EL (cell line): Measurements from ENCODE around the gene CFAP92.

Source experiments
- DNase-seq: peaks from one replicate; pipeline ENCODE4 v3.0.0-alpha.2; 2016

Gene CFAP92

DNA sequence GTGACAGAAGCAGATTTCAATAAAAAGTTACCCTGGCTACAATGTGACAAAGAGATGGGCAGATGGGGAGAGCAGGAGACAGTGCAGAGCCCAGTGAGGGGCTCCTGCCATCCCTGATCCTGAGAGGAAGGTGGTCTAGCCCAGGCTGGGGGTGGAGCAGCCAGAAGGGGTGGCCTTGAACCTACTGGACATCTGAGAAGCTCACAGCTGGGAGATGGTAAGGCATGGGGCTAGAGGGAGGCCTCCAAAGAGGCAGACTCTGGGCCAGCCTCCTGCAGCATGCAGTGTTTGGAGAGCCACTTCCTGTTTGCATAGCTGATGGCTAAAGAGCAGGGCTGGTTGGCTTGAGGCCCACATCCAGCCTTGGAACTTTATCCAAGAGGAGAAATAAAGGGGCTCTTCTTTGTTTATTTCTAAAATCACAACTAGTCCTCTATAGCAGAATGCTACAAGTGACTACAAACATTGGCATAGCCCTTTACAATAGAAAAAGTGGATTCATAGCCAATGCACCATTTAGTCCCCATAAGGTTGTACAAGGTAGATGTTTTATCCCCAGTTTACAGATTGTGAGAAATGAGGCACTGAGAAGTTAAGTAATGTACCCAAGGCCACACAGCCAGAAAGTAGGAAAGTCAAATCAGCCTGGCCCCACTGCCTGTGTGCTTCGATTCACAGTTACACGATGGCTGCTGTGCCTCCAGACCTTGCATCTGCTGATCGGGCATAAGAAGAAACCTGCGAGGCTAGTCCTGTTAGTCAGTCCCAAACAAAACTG lies 11.8 kb upstream of the CFAP92 start:
- DNase-seq, result peak; percentile 34

DNA sequence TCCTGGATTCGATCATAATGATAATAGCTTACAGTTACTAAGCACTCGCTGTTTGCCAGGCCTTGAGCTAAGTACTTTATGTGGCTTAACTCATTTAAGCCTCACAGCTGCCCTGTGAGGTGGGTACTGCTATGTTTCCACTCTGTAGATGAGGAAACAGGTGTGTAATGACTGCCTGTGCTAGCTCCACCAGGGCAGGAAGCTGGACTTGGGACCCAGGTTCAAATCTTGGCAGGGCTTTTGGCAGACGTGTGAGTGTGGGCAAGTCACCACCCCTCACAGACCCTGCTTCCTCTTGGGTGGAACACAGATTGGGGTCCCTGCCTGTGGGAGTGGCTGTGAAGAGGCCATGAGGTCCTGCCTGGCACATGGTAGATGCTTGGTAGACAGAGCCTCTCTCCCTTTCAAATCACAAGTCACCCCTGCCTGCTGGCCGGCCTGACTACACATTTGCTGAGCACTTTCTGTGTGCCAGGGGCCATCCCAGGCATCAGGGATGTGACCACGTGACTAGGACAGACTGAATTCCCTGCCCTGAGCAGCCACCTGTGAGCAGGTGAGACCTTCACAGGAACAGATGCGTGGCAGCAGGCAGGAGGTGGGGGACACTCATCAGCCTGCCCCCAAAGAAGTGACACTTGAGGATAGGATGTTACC lies 10.9 kb upstream of the CFAP92 start:
- no peak for DNase-seq

DNA sequence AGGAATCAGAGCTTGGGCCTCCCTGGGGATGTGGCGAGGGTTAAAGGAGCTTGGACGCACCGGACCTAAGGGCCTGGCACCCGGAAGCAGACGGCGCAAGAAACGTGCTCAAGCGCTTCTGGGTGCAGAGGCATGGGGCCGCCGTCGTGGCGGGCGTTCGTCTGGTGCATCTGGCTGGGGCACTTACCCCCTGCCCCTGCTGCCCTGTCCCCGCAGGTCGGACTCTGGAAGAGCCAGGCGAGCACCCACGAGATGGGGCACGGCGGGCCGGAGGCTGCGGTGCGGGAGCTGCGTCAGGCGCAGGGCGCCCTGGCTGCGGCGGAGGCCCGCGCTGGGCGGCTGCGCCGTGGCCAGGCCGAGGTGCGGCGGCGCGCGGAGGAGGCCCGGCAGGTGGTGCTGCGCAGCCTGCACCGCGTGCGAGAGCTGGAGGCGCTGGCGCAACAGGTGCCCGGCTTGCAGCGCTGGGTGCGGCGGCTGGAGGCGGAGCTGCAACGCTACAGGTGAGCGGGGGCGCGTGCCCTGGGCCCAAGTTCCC lies 9.8 kb upstream of the CFAP92 start:
- DNase-seq, result no peak

DNA sequence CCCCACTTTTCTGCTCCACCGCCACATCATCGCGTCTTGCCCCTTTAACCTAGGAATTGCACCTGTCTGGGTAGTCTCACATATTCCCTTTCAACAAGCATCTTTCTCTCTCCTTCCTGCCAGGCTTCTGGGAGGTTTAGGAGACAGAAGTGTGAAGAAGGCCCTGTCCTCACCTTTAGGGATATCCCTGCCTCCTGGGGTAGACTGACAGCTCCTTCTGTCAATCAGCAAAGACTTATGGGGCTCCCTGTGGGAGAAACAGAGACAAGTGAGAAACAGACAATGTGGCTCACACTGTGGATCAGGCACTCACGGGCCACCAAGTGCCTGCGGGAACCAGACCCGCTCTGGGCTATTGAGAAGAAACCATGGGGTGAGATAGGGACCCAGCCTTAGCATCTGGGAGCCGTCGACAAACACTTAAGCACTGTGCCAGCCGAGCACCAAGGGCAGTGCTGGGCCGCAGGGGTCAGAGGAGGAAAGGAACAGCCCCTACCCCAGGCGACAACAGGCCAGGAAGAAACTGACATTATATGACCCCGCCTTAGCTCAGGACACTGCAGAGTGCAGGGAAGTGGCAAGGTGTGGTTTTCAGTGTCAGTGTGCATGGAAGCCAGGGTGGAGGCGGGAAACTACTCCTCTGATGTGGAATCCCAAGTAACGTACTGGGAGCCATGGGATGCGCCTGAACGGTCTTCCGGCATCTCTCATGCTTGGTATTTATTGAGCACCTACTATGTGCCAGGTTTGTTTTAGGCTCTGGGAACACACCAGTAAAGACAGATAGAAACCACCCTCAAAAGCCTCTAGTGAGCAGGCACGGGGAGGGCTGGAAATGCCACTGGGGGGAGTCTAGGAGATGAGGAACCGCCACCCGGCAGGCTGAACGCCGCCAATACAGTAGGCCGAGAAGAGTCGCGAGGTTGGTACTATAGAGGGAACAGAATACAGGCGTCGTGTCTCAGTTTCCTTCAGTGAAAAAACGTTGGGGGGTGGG lies 9.0 kb upstream of the CFAP92 start:
- no peak for DNase-seq

DNA sequence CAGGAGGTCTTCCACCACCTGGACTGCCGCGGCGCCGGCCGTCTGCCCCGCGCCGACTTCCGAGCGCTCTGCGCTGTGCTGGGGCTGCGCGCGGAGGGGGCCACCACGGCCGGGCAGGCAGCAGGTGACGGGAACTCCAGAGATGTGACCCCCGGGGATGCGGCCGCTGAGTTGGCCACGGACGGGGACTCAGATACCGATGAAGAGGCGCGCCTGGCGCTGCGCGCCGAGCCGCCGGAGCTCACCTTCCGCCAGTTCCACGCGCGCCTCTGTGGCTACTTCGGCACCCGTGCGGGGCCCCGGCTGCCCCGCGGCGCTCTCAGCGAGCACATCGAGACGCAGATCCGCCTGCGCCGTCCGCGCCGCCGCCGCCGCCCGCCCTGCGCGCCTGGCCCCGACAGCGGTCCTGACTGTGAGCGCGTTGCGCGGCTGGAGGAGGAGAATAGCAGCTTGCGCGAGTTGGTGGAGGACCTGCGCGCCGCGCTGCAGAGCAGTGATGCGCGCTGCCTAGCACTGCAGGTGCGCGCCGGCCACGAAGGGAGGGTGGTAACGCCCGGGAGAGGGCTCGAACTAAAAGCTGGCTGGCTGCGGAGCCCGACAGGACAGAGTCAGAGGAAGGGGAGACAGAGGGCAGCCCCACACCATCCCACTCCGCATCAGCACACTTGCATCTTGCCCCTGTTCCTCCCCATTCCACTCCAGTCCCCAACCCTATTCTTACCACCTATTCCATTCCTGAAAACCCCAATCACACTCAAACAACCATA lies 8.1 kb upstream of the CFAP92 start:
- DNase-seq, result peak; percentile 33

DNA sequence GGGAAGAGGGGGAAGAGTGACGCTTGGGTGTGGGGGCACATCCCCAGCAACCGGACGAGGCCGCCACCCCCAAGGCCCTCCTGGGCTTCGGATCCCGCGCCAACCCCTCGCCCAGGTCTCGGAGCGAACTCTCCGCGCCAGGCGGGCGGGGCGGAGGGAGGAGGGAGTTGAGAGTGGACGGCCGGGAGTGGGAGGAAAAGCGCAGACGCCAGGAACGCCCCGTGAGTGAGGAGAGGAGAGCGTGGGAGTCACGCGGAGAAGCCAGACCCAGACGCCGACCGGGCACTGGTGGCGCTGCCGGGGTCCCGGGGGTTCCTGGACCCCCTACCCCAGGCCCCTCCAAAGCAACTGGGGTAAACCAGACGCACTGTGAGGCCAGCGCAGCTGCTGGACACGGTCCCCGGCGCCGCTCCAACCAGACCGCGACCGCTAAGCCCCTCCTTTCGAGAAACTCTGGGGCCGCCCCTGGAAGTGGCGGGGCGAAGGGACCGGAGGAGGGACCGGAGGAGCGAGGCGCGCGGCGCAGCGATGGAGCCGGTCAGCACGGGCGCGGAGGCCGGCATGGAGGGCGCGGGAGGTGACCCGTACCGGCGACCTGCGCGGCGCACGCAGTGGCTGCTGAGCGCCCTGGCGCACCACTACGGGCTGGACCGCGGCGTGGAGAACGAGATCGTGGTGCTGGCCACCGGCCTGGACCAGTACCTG lies 7.4 kb upstream of the CFAP92 start, which contains the start of gene EFCC1:
Gene EFCC1, plus strand, starts transcription at position 204 of the 705 bp plus-strand sequence. Its CDS starts 325 bp downstream, at position 529.
- DNase-seq, result peak; percentile 26

DNA sequence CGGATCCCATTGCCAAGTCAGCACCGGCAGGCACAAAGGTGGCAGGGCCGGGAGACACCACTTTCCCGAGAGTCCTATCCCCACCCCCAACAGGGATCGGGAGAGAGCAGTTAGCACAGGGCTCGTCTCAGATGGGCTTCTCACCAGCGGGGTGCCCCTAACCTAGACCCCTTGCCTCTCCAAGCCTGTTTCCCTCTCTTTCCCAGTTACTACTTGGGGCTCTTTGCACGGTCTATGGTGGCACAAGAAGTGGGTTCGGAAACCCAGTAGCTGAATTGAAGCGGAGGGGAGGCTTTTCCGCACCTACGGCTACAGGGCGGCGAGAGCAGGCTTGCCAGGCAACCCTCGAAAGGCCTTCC lies 6.8 kb upstream of the CFAP92 start:
- DNase-seq, result no peak

DNA sequence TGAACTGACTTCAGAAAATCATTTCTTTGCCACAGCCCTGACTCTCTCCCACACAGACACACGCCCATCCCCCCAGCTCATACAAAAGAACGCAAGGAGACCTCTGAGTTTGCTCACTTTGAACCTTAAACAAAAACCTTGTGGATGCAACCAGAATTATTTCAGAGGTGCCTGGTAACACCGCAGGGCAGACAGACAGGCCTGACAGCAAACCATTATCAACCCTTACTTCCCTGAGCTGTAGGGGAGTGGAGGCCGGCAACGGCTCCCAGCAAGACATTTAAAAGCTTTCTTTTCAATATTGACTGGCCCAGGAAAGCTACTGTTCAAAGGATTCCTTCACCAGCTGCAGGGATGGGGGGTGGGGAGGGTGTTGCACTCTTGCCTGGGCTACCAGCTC lies 5.2 kb upstream of the CFAP92 start:
- DNase-seq, result no peak

DNA sequence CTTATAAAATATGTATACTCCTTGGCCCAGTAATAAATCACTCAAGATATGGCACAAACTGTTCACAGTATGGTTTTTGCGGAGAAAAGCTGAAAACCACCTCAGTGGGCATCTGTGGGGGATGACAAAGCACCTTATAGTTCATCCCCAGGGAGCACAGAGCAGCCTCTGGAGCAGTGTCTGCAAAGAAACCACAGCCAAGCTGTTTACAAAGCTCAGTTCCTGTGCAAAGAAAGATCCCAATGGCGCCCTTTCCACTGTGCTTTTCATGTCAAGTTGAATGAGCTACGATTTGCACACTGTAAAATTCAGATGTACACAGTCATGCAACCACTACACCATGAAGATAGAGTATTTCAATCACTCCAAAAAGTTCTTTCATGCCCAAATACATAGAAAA lies 4.7 kb upstream of the CFAP92 start:
- DNase-seq, result no peak

DNA sequence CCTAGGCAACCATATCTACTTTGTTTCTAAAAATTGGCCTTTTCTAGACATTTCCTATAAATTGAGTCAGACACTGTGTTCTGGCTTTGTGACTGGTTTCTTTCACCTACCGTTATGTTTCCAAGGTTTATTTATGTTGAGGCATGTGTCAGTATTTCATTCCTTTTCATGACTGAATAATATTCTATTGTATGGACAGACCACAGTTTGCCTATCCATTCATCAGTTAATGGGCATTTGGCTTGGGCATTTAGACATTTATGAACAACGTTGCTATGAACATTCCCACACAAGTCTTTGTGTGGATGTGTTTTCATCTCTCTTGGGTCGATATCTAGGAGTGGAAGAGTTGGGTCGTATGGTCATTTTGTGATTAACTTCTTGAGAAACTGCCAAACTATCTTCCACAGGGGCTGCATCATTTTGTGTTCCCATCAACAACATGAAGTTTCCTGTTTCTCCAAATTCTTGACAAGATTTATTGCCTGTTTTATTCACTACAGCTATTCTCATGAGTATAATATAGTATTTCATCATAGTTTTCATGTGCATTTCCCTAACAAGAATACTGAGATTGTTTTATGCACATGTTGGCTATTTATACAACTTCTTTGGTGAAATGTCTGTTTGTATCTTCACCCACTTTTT lies 3.7 kb upstream of the CFAP92 start:
- no peak for DNase-seq

DNA sequence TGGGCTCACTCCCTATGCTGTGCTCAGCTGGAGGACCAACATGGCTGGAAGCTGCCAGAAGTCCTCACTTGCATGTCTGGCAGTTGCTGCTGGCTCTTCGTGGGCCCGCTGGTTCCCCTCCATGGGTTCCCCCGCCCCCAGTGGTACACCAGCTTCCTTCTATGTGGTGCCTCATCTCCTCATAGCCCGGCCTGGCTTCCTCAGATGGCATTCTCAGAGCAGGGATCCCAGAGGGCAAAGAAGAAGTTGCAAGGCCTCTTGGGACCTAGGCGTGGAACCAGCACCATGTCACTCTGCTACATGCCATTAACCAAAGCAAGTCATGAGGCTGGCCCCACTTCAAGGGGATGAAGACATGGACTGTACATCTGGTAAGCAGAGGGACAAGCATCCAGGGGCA lies 2.9 kb upstream of the CFAP92 start:
- DNase-seq, result no peak

DNA sequence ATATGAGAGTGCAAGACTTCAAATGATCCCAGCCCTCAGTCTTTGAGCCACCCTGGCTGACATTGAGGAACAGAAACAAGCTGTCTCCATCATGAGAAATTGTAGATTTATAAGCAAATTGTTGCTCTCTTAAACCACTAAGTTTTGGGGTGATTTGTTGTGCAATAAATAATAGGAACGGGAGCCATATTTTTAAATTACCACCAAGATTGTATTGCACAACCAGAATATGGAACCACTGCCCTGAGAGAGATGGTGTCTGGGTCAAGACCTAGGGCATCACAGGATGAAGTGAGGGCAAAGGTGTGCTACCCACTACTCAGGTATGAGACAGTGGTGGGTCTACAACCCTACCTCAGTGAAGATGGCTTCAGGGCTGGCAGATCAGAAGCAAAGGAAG lies 2.3 kb upstream of the CFAP92 start:
- DNase-seq, result no peak

DNA sequence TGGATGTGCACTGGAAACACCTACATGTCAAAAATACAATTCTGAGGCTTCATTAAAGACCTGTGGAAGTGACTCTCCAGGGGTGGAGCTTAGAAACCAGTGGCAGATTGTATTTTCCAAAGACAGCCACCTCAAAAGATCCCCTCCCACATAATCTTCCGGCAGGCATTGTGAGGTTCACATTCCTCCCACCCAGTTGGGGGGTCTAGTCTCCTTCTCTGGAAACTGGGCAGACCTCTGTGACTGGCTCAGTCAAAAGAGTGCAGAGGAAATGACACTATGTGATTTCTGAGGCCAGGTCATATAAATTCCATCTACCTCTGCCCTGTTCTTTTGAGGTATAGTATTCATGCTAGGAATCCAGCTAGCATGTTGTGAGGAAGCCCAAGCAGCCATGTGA lies 1.9 kb upstream of the CFAP92 start:
- no peak for DNase-seq

DNA sequence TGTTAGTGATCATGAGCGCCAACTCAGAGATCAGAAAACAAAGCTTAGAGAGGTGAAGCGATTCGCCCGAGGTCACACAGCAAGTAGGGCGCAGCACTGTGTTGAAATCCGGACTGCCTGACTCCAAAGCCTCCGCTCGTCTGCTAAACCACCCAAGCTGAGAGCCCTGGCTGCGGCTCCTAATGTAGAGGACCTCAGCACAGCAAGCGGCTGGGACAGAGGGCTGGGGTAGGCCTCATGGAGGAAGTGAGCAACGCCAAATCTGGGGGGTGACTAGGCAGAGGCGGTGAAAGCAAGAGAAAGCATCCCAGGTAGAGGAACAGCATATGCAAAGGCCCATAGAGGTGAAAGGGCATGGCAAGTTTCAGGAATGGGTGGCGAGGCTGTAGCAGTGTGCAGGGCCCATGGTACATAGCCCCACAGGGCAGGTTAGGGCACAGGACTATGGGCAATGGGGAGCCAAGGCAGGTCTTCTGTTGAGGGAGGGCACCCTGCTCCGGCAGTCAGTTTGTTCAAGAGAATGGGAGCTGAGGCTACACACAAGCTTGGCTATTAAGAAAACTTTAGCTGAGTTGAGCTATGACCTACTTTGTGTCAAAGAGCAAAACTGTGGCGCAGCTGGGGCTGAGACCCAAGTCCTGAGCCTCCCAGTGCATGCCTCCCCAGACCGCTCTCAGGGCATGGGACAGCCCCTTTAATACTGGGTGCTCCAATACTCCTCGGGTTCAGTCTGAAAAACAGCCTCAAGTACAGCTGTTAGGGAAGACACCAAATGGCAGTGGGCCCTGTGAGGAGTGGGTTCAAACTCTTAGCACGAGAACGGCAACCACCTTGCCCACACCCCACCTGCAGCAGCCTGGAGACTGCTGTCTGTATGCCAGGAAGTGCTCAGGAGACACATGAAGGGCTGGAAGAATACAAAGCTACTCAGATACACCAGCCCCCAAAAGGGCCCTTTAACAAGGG lies 988 bp upstream of the CFAP92 start:
- no peak for DNase-seq

DNA sequence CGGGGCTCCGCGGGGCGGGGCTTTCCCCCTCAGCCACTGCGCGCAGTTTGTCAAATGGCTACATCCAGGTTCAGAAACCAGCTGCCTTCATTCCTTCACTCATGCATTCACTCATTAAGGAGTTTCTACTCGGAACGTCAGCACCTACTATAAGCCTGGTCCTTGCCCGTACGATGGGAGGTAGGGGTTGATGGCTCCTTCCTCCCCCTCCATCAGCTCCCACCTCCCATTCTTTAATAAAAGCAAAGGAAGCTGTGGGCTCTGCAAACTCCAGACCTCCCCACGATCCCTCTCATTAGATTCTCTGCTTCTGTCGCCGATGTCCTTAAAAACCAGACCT lies 267 bp upstream of the CFAP92 start:
- DNase-seq, result no peak

DNA sequence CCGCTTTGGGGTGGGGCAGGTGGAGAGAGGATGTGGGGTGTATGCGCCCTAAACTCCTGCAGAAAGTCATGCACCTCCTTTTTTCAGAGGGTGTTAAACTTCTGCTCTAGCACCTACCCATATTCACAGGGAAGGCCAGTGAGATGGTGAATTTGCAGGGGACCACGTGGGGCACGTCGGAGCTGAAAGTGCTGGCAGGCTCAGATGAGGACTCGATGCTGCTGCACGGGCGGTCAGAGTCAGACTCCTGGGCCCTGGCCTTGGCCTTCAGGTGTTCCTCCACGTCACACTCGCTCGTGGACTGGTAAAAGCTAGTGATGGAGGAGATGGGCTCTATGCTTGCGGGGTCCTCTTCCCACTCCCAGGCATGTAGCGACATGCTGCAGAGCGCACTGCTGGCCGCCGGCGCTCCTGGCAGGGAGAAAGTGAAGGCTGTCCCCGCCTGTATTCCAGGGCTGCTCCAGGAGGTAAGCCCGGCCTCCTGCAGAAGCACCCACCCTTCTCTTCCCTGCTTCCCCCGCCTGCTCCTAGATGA lies 883 bp downstream of the CFAP92 start:
- DNase-seq, result no peak

DNA sequence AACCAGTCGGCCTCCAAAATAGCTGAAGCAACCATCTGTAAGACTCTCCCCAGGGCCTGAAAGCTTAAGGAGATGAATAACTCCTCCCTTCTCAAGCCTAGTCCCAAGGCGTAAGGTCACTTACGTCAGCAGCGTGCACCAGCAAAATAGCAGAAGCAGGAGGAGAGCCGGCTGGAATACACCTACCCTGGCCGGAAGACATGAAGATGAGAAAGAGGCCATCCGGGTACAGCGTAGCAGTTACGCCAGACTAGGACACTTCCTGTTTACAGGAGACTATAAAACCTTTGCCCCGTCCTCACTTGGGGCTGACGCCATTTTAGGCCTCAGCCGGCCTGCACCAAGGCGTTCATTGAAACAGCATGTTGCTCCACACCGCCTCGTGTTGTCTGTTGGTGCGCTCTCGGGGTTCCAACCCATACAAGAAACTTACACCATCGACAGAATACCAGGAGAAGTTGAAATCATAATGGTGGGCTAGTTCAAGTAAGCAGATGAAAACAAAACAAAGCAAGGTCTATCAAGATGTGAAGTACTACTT lies 2.5 kb downstream of the CFAP92 start:
- DNase-seq, result no peak

DNA sequence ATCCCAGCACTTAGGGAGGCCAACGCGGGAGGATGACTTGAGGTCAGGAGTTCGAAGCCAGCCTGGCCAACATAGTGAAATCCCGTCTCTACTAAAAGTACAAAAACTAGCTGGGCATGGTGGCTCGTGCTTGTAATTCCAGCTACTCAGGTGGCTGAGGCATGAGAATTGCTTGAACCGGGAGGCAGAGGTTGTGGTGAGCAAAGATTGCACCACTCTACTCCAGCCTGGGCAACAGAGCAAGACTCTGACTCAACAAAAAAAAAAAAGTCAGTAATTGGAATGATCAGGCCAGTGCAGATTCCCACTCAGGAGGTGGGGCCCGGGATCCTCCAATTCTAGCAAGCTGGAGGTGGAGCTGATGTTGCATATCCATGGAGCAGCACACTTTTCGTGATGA lies 5.6 kb downstream of the CFAP92 start:
- DNase-seq, result no peak

DNA sequence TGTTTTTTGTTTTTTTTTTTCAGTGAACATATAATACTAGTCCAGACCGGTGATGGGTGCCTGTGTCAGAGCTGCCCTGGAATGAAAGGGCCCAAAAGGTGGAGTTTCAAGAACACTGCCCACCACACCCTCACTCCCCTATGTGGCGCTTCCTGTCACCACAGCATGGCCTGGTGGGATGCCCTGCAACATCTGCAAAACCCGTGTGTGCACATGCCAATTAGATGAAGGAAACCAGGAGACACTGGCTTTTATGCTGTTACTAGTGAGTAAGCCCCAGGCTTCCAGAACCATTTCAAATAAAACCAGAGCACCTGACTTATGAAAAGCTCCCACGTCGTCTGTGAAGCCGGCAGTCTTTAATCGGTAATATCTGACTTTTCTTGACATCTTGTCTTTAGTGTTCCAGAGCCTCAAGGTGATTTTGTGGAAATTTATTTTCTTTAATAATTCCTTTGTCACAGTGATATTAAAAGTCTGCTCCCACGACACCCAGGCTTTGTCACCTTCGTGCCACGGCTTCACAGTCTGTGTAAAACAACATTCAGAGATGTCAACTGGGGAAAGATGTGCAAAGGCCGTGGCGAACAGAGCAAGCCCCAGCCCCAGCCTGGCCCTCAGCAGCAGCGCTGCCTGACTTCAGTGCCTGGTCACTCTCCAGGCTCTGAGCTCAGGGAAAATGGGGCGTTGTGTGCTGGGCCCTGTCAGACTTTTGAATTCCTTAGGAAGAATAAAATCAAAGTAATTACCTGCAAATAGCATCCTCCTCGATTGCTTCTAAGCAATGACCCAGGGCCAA lies 6.4 kb downstream of the CFAP92 start:
- no peak for DNase-seq
